Fibroblast of mammary gland (primary cell): Measurements from ENCODE around the gene RBM4B.
A peak's percentile ranks its signal among the peaks of the same experiment; 100 is the strongest.
"Not testable (repeated sequence)": the region's sequence is repeated elsewhere in the genome, so short reads cannot be mapped to it uniquely, and the experiment has no call there.

ENCODE experiments used
- DNase-seq: peaks from one replicate; pipeline ENCODE4 v3.0.0-alpha.2; 2010; ENCODE audit warnings: low read depth
- H3K4me3 ChIP-seq: 2 replicates; pipeline ENCODE4 v1.5.1; 2011; ENCODE audit warnings: low read depth, mild to moderate bottlenecking, low read length, moderate library complexity; ENCODE audit not compliant: control insufficient read depth
- TF ChIP-seq, protein P1 (sequence below): conservative IDR thresholded peaks from 2 replicates; pipeline ENCODE4 v1.5.1; 2011; ENCODE audit warnings: low read depth, low read length, inconsistent platforms; ENCODE audit not compliant: control insufficient read depth, insufficient read depth

RBM4B gene

DNA sequence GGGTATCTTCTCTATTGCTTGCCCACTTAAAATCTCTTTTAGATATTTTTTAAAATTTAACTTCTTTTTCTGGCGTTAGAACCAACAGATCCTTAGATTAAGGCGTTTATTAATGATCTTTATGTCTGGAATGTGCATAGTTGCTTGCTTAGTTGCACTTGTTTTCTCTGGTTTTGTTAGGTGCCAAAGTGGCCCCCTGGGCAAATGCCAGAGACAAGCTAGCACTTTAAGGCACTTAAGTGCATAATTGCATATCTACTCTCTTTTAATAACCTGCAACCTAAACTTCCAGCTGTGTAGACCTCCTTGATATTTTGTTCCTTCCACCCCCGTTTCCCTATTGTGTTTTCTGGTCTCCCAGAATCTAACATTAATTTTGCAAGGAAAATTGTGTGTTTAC, 35.9 kb downstream of the RBM4B start:
- TF ChIP-seq, protein P1, sequence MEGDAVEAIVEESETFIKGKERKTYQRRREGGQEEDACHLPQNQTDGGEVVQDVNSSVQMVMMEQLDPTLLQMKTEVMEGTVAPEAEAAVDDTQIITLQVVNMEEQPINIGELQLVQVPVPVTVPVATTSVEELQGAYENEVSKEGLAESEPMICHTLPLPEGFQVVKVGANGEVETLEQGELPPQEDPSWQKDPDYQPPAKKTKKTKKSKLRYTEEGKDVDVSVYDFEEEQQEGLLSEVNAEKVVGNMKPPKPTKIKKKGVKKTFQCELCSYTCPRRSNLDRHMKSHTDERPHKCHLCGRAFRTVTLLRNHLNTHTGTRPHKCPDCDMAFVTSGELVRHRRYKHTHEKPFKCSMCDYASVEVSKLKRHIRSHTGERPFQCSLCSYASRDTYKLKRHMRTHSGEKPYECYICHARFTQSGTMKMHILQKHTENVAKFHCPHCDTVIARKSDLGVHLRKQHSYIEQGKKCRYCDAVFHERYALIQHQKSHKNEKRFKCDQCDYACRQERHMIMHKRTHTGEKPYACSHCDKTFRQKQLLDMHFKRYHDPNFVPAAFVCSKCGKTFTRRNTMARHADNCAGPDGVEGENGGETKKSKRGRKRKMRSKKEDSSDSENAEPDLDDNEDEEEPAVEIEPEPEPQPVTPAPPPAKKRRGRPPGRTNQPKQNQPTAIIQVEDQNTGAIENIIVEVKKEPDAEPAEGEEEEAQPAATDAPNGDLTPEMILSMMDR = no peak
- no peak overlapping the region for H3K4me3 ChIP-seq
- no peak for DNase-seq

DNA sequence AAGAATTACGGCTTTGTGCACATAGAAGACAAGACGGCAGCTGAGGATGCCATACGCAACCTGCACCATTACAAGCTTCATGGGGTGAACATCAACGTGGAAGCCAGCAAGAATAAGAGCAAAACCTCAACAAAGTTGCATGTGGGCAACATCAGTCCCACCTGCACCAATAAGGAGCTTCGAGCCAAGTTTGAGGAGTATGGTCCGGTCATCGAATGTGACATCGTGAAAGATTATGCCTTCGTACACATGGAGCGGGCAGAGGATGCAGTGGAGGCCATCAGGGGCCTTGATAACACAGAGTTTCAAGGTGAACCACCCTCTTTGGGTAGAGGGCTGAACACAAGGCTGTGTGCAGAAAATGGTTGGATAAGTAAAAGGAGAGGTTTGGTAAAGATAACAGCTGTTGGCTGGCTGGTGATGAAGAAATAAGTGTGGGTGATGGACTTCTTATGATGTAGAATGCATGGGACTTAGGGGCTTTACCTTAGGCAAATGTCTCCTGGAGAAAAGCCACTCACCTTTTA, 37.8 kb downstream of the RBM4B start:
- peak overlapping the region; percentile 85 for H3K4me3 ChIP-seq
- not testable (repeated sequence) for DNase-seq

DNA sequence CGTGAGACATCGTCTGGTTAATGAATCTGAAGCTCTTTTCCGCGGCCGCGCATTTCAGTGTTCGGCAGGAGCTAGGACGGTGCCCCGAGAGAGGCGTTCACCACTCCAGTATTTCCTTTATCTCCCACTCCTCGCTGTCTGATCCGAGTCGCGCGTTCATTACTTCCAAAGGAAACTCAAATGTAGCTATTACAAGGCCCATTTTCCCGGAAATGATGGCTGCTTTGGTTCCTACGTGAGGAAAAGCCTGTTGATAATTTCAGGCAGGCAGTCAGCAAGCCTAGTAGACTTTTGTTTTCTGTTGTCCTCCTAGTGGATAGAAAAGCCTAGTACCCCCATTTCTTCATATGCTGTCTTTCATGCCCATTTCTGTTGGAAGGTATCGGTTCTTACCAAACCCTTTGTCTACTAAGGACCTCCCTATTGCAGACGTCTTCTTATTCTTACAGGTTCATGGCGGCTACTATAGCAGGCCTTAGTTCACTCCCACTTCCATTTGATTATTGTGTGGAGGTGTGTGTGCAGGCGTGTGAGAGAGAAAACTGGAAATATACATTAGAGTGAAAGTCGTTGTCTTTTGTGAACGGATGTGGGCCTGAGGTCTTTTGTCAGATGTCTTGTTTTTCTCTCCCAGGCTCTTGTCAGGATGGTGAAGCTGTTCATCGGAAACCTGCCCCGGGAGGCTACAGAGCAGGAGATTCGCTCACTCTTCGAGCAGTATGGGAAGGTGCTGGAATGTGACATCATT, 38.4 kb downstream of the RBM4B start:
- peak overlapping the region; percentile 85 for H3K4me3 ChIP-seq
- DNase-seq = peak; percentile 43
- TF ChIP-seq, protein P1 = peak; percentile 13

DNA sequence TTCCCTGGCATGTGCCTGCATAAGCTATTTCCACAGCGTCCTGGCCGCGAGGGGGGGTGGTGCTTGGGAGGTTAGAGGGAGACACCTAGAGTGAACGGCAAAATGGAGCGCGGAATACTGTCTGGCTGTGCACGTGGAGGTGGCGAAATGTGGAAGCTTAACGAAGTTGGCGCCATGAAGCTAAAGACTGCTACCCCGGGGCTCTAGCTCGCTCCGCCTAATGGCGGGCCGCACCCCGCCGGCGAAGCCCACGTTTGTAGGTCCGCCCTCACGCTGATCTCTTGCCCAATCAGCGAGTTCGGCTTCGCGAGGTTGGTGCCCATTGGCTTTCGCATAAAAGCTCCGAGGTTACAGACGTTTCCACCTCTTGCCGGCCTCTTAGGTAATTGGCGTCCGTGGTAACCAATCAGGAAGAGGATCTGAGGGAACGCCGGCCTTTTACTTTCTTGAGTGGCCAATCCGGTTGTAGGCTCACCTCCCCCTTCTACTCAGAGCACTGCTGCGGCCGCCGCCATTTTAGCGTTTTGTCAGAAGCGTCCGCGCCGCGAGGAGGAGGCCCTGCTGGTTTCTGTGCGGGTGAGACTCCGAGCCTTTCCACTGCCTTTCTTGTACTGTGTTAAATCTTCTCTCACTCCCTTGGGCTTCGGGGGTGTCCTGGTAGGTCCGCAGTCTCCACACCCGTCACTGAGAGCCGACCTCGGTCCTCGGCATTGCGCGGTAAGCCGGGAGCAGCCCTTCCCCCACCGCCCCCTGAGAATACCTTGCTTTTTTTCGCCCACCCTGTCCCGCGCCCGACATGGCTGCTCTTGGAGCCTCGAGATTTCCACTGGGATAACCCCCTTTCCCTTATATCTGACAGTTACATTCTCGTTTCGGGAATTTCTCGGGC, 39.3 kb downstream of the RBM4B start, which contains the start of gene RBM4:
TSS of gene RBM4 (plus strand) at position 527 of the 889 bp plus-strand sequence. CDS start 1,009 bp downstream, outside the sequence.
- peak within 1 kb of the TSS; percentile 85 for H3K4me3 ChIP-seq
- TF ChIP-seq, protein P1 = no peak
- peak; percentile 100 for DNase-seq

DNA sequence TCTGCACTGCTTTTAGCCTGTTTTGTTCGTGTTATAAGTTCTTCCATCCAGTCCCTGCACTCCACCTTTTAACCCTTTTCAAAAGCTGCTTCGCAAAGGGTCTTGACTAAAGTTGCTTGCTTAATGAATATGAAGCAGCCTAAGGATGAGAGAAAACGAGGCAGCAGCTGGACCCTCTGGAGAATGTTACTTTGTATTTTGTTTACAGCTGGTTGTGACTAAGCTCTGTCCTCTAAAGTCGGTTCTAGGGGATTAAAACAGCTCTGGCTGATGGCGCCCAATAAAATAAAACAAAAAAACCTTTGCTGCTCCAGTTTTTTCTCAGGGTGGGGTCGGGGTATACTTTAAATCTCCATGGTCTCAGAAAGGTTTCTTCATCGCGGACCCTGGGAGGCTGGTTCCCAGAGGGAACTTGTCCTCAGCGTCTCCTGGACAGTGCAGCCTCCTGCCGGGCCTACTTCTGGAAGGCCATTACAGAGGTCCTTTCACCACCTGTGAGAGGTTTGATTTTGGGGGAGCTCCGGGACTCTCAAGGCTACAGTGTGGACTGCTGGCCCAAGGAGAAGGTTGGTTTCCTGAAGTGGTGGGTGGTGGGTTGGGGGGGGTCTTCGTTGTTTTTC, 40.0 kb downstream of the RBM4B start:
- no peak for DNase-seq
- H3K4me3 ChIP-seq = peak overlapping the region; percentile 39
- TF ChIP-seq, protein P1 = no peak

DNA sequence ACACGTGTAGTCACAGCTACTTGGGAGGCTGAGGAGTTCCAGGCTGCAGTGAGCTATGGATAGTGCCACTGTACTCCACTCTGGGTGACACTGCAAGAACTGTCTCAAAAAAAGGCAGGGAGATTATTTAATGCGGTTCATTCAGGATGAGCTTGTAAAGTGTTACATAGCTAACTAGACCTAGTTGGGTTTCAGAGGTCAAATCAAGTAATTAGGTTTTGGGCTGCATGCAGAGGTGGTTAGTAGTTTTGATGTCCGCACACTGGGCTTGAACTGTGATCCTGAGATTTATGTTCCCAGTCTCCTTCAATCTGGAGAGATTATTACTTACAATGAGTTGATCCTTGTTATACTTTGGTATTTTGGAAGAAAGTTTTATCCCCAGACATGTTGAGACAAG, 41.3 kb downstream of the RBM4B start:
- no peak for DNase-seq
- H3K4me3 ChIP-seq = no peak overlapping the region
- TF ChIP-seq, protein P1 = no peak
